ENCODE measurements around the gene TMEM25.

DNA sequence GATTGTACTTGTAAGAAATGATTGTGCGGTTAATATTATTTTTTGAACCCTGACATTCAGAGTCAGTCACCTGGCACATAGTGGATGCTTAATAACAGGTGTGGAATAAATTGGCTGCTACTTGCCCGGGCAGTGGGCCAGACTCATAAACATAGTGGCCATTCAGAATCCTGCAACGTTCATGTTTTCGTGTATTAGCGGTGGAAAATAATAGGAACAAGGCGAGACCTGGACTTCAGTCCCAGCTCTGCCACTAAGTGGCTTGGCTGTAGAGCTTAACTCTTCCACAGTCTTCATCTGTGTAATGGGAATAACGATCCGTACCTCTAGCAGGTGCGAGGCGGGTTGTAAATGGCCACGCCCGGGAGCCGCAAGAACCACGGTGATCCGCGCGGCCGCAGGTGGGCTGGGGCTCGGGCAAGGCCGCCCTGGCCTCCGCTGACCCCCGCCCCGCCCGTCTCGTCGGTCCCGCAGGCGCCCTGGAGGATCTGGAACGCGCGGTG is 761 bp upstream of the TMEM25 start:
- TF ChIP-seq, protein P1, sequence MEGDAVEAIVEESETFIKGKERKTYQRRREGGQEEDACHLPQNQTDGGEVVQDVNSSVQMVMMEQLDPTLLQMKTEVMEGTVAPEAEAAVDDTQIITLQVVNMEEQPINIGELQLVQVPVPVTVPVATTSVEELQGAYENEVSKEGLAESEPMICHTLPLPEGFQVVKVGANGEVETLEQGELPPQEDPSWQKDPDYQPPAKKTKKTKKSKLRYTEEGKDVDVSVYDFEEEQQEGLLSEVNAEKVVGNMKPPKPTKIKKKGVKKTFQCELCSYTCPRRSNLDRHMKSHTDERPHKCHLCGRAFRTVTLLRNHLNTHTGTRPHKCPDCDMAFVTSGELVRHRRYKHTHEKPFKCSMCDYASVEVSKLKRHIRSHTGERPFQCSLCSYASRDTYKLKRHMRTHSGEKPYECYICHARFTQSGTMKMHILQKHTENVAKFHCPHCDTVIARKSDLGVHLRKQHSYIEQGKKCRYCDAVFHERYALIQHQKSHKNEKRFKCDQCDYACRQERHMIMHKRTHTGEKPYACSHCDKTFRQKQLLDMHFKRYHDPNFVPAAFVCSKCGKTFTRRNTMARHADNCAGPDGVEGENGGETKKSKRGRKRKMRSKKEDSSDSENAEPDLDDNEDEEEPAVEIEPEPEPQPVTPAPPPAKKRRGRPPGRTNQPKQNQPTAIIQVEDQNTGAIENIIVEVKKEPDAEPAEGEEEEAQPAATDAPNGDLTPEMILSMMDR (IDR thresholded peaks at IDR 0.05), result no peak
- no peak for TF ChIP-seq POLR2A (IDR thresholded peaks at IDR 0.05)
